Measurements from ENCODE around the gene CAMK2A.
"Not testable (repeated sequence)": the region's sequence is repeated elsewhere in the genome, so short reads cannot be mapped to it uniquely, and the experiment has no call there.

CAMK2A gene

DNA sequence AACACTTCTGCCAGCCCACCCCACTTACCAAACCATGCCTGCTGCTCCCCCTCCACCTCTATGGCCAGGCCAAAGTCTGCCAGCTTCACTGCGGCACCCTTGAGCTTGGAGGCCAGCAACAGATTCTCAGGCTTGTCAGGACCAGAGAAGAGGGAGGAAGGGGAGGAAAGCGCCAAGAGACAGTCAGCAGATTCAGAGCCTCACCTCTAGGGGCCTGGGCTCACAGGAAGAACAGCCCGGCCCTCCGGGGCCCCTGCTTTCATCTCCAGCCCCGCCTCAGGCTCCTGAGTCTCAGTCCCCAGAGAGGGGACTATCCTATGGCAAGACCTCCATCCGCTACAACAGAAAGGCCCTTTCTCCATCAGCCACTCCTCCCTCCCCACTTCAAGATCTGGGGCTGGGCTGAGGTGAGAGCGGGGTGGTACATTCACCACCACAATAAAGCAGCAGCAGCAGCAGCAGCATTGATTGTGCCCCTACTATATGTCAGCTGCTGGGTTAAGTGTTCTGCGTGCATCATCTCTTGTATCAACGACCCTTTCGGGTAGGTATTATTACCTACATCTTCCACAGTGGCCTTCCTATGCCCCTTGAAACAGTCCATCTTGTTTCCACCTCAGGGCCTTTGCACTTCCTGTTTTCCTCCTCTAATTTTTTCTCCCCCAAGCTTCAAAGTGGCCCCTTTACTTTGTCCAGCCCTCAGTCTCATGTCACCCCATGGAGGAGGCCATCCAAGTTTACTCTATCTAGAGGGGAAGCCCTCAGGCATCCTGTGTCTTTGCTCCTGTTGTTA lies 36.0 kb downstream of the CAMK2A start:
- no peaks in the 10 kb centered on the region for H3K9me3 ChIP-seq (ENCODE audit: control insufficient read depth, insufficient read depth, low read length)
- no peak overlapping the region for H3K9ac ChIP-seq (ENCODE audit: low read depth, low read length)
- no peaks in the 10 kb centered on the region for H3K36me3 ChIP-seq (ENCODE audit: insufficient read depth, low read length)
- H3K4me1 ChIP-seq (ENCODE audit: insufficient read depth, low read length), result peaks cover 4% of the 10 kb centered on the region; the same call in 1 of the 2 replicates

DNA sequence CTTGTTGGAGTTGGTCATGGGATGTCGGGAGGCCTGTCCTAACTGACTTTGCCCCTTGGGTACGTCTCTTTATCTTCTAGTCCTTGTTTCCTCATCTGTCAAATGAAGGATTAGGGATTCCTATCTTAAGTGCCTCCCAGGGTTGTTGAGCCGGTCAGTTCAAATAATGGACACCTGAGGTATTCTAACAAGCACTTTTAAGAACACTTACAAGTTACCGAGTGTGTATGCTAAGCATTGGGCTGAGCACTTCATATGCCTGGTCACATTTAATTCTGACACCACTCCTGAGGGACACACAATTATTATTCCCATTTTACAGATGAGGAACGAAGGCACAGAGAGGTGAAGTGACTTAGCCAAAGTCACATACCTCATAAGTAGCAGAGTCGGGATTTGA lies 37.1 kb downstream of the CAMK2A start:
- Histone ChIP-seq H3K4me1 (ENCODE audit: insufficient read depth, low read length) (peaks cover 4% of the 10 kb centered on the region; the same call in 1 of the 2 replicates), H3K9me3 (ENCODE audit: control insufficient read depth, insufficient read depth, low read length) (no peaks in the 10 kb centered on the region), H3K9ac (ENCODE audit: low read depth, low read length) (no peak overlapping the region), H3K36me3 (ENCODE audit: insufficient read depth, low read length) (no peaks in the 10 kb centered on the region)

DNA sequence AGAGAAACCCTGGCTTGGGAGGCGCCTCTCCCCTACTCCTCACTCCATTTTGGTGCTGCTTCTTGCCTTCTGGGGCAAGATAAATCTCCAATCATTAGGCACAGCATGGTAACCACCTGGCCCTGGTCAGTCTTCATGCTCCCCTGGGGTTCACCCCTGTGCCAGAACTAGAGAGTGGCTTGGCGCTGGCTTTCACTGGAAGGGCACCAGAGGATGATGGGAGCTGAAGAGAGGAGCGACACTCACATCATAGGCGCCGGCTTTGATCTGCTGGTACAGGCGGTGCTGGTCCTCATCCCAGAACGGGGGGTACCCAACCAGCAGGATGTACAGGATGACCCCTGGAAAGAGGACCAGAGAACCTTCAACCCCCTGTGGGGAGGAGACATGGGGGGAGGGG lies 38.1 kb downstream of the CAMK2A start:
- Histone ChIP-seq H3K9me3 (ENCODE audit: control insufficient read depth, insufficient read depth, low read length) (no peaks in the 10 kb centered on the region), H3K4me1 (ENCODE audit: insufficient read depth, low read length) (peaks cover 4% of the 10 kb centered on the region; the same call in 1 of the 2 replicates), H3K9ac (ENCODE audit: low read depth, low read length) (no peak overlapping the region), H3K36me3 (ENCODE audit: insufficient read depth, low read length) (no peaks in the 10 kb centered on the region)

- no peaks in the 10 kb centered on the region for H3K9me3 ChIP-seq (ENCODE audit: control insufficient read depth, insufficient read depth, low read length)
- no peak overlapping the region for H3K9ac ChIP-seq (ENCODE audit: low read depth, low read length)
- H3K36me3 ChIP-seq (ENCODE audit: insufficient read depth, low read length), result no peaks in the 10 kb centered on the region
- H3K4me1 ChIP-seq (ENCODE audit: insufficient read depth, low read length), result no peaks in the 10 kb centered on the region; the same call in 1 of the 2 replicates
Measured at GRCh38 chr5:150249744-150250143, 39.8 kb downstream of the CAMK2A start.

DNA sequence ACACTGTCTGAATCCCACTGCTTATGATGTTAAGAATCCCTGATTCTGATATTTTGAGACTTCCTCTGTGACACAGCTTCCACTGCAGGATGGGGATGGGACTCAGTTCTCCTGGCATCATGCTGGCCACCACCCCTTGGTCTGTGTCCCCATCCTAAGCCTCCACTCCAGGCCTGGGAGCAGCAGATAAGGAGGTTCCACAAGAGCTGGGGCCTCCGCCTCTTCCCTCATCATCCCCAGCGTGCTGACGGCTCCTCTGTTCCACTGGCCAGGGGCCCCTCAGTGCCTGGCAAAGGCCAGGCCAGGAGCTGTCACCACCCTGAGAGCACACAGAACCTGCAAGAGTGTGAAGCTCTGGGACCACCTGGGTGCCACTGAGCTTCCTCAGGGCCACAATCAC lies 40.6 kb downstream of the CAMK2A start:
- Histone ChIP-seq H3K9me3 (ENCODE audit: control insufficient read depth, insufficient read depth, low read length) (no peaks in the 10 kb centered on the region), H3K36me3 (ENCODE audit: insufficient read depth, low read length) (no peaks in the 10 kb centered on the region), H3K9ac (ENCODE audit: low read depth, low read length) (no peak overlapping the region), H3K4me1 (ENCODE audit: insufficient read depth, low read length) (no peaks in the 10 kb centered on the region; the same call in 1 of the 2 replicates)

DNA sequence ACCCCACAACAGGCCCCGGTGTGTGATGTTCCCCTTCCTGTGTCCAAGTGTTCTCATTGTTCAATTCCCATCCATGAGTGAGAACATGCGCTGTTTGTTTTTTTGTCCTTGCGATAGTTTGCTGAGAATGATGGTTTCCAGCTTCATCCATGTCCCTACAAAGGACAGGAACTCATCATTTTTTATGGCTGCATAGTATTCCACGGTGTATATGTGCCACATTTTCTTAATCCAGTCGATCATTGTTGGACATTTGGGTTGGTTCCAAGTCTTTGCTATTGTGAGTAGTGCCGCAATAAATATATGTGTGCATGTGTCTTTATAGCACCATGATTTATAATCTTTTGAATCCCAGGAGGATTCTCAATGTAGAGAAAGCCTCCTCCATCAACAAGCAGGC lies 41.1 kb downstream of the CAMK2A start:
- H3K36me3 ChIP-seq (ENCODE audit: insufficient read depth, low read length); H3K4me1 ChIP-seq (ENCODE audit: insufficient read depth, low read length); H3K9ac ChIP-seq (ENCODE audit: low read depth, low read length); H3K9me3 ChIP-seq (ENCODE audit: control insufficient read depth, insufficient read depth, low read length): not testable (repeated sequence)

- H3K9me3 ChIP-seq (ENCODE audit: control insufficient read depth, insufficient read depth, low read length), result no peaks in the 10 kb centered on the region
- H3K9ac ChIP-seq (ENCODE audit: low read depth, low read length), result no peak overlapping the region
- H3K36me3 ChIP-seq (ENCODE audit: insufficient read depth, low read length), result no peaks in the 10 kb centered on the region
- no peaks in the 10 kb centered on the region; the same call in 1 of the 2 replicates for H3K4me1 ChIP-seq (ENCODE audit: insufficient read depth, low read length)
Measured at GRCh38 chr5:150247726-150248125, 41.8 kb downstream of the CAMK2A start.

DNA sequence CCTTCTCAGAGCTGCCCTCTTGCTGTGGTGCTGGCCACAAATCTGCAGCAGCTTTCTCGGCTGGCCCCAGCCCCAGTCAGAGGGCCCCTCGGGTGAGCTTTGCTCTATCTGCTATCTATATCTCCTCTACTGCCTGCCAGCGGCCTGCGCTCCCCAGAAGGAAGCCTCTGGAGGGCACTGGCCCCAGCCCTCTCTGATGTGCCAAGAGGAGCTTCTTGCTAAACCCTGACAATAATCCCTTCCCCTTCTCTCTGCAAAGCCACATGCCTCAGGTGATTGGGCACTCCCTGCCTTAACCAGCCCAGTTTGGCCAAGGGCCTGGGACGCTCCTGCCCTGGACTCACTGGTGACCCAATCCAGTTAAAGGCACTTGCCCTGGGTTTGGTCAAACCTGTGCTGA lies 42.7 kb downstream of the CAMK2A start:
- no peaks in the 10 kb centered on the region; the same call in 1 of the 2 replicates for H3K4me1 ChIP-seq (ENCODE audit: insufficient read depth, low read length)
- H3K9me3 ChIP-seq (ENCODE audit: control insufficient read depth, insufficient read depth, low read length), result no peaks in the 10 kb centered on the region
- no peak overlapping the region for H3K9ac ChIP-seq (ENCODE audit: low read depth, low read length)
- H3K36me3 ChIP-seq (ENCODE audit: insufficient read depth, low read length), result no peaks in the 10 kb centered on the region

- no peak overlapping the region for H3K9ac ChIP-seq (ENCODE audit: low read depth, low read length)
- no peaks in the 10 kb centered on the region; the same call in 1 of the 2 replicates for H3K4me1 ChIP-seq (ENCODE audit: insufficient read depth, low read length)
- no peaks in the 10 kb centered on the region for H3K36me3 ChIP-seq (ENCODE audit: insufficient read depth, low read length)
- no peaks in the 10 kb centered on the region for H3K9me3 ChIP-seq (ENCODE audit: control insufficient read depth, insufficient read depth, low read length)
Measured at GRCh38 chr5:150246429-150246828, 43.1 kb downstream of the CAMK2A start.

DNA sequence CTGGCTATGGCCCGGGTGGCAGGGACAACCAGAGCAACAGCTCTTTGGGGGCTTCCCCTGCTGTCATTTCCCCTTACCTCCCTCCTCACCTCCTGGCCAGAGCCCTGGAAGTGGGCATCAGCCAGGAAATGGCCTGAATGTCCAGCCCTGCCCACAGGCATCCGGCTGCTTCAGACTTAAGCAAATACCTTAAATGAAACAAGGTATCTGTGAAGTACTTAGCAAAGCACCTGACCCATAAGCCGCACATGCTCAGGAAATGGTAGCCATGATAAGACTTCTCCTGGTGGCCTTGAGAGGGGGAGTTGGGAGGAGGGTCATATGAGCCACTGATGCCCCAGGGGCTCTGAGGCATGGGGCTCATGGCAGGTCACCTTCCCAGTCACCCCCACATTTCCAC lies 43.8 kb downstream of the CAMK2A start:
- no peaks in the 10 kb centered on the region; the same call in 1 of the 2 replicates for H3K4me1 ChIP-seq (ENCODE audit: insufficient read depth, low read length)
- H3K9me3 ChIP-seq (ENCODE audit: control insufficient read depth, insufficient read depth, low read length), result no peaks in the 10 kb centered on the region
- no peaks in the 10 kb centered on the region for H3K36me3 ChIP-seq (ENCODE audit: insufficient read depth, low read length)
- H3K9ac ChIP-seq (ENCODE audit: low read depth, low read length), result no peak overlapping the region

DNA sequence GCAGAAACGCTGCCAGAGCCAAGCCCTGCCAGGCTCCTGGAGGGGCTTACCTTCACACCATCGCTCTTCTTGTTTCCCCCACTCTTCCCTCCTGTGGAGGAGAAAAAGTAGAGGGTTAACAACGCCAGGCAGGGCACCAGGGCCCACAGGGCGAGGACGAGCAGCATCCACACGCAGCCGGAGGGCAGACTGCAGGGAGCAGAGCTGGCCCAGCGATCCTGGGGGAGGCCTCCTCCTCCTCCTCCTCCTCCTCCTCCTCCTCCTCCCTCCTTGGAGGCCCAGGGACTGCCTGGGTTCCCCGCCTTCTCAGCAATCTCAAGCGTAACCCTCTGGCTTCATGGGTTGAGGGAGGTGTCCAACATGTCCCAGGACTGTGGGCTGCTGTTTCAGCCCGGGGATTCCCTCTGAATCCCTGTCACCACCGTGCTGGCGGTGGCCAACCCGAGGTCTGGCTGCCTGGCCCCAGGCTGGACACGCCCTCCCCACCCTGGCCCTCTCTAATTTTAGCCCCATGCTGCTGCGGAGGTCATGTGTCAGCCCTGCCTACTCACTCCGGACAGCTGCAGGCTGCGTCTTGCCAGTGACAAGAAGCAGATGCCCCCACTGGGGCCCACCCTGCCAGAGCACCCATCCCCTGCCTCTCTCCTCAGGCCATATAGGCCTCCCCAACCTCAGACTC lies 44.3 kb downstream of the CAMK2A start:
- no peaks in the 10 kb centered on the region for H3K36me3 ChIP-seq (ENCODE audit: insufficient read depth, low read length)
- H3K9ac ChIP-seq (ENCODE audit: low read depth, low read length), result no peak overlapping the region
- no peaks in the 10 kb centered on the region for H3K9me3 ChIP-seq (ENCODE audit: control insufficient read depth, insufficient read depth, low read length)
- H3K4me1 ChIP-seq (ENCODE audit: insufficient read depth, low read length), result no peaks in the 10 kb centered on the region; the same call in 1 of the 2 replicates

DNA sequence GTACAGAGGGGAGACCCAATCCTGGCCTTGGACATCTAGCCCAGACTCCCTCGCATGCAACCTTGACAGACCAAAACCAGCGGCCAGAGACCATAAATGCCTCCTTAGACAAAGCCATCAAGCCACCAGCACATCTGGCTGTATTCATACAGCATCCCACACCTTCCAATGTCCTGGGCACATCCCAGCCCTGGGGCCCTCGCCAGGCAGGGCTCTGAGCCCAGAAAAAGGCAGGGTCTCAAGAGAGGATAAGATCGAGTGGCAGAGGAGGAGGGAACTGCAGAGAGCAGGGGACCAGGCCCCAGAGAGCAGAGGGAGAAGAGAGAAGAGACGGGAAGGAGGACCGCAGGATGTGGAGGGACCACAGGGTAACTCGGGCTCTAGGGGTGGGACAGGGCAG lies 45.4 kb downstream of the CAMK2A start:
- Histone ChIP-seq H3K9me3 (ENCODE audit: control insufficient read depth, insufficient read depth, low read length) (no peaks in the 10 kb centered on the region), H3K36me3 (ENCODE audit: insufficient read depth, low read length) (no peaks in the 10 kb centered on the region), H3K4me1 (ENCODE audit: insufficient read depth, low read length) (no peaks in the 10 kb centered on the region; the same call in 1 of the 2 replicates)

DNA sequence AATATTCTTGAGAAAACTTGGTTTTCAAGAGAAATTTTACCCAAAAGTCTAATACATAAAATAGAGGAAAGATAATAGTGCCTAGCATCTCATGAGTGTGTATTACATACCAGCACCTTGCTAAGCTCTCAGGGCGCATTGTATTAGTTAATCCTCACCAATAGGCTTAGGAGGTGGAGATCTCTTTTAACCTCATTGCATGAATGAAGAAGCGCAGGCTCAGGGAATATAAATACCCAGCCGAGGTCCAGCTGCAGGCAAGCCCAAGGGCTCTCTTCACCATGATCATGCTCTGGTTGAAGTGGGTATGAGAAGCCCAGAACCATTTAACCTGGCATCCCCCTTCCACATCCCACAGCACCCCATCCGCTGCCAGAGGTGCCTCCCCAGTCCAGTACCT lies 46.0 kb downstream of the CAMK2A start:
- Histone ChIP-seq H3K9ac (ENCODE audit: low read depth, low read length) (no peak overlapping the region), H3K9me3 (ENCODE audit: control insufficient read depth, insufficient read depth, low read length) (no peaks in the 10 kb centered on the region), H3K4me1 (ENCODE audit: insufficient read depth, low read length) (no peaks in the 10 kb centered on the region; the same call in 1 of the 2 replicates), H3K36me3 (ENCODE audit: insufficient read depth, low read length) (no peaks in the 10 kb centered on the region)

More for the DNA sequence above, 45.4 kb downstream of the CAMK2A start:
- H3K9ac ChIP-seq (ENCODE audit: low read depth, low read length), result no peak overlapping the region

DNA sequence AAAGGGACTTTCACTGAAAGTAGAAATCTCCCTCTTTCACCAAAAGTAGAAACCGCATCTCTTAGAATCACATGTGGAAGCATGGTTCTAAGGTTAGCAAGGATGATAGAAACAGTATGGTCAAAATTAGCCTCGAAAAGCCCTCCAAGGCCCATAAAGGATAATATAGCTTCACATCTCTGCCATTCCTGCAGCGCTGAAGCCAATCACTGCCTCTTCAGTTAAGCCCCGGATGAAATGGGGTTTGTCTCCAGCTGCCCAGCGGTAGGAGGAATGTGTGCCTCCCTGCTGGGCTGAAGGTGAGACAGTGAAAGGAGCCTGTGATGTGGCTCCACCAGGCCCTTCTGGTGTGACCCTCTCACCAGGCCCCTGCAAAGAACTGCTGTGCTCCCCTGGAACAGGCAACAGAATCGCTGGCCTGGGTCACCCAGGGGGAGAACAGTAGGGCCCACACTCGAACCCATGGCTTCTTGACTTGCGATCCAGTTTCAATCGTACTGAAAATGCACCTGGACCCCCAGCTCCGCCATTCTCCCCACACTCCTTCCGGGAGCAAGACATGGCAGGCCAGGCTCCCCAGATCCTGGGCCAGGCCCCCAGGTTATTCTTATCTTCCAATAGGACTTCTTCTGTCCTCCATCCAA lies 47.2 kb downstream of the CAMK2A start:
- Histone ChIP-seq H3K9me3 (ENCODE audit: control insufficient read depth, insufficient read depth, low read length) (no peaks in the 10 kb centered on the region), H3K4me1 (ENCODE audit: insufficient read depth, low read length) (no peaks in the 10 kb centered on the region; the same call in 1 of the 2 replicates), H3K36me3 (ENCODE audit: insufficient read depth, low read length) (no peaks in the 10 kb centered on the region), H3K9ac (ENCODE audit: low read depth, low read length) (no peak overlapping the region)
